GM23338 (cell line): ENCODE results near the gene DUSP5. TPM values are rescaled to one million over a fixed set of nuclear protein-coding genes. Genes with fewer than 3 reads are reported as not detected.
"Not testable (repeated sequence)": the region's sequence is repeated elsewhere in the genome, so short reads cannot be mapped to it uniquely, and the experiment has no call there.

Source experiments
- ATAC-seq: fragments of 200-7000 bp; cut with Tn5 transposase; 3 replicates; pipeline ENCODE4 v1.9.1; 2020
- DNase-seq: peaks from one replicate; pipeline ENCODE4 v3.0.0-alpha.2; 2015; ENCODE audit warnings: low spot score
- H2AFZ ChIP-seq: fragments of 200-600 bp; sonication (generic); 2 replicates; pipeline ENCODE4 v1.8.0; 2016; ENCODE audit warnings: antibody characterized with exemption, mild to moderate bottlenecking, moderate library complexity
- H3F3A ChIP-seq: fragments of 200-600 bp; sonication (generic); replicated peaks from 2 replicates; pipeline ENCODE4 v1.8.0; 2017; ENCODE audit warnings: antibody characterized with exemption, mixed run types, low read depth
- H3K27ac ChIP-seq: fragments of 200-600 bp; sonication (generic); 2 replicates; pipeline ENCODE4 v1.6.1; 2016; ENCODE audit warnings: low read depth
- H3K27me3 ChIP-seq: fragments of 200-600 bp; sonication (generic); 2 replicates; pipeline ENCODE4 v1.8.0; 2016; ENCODE audit warnings: mild to moderate bottlenecking, mixed run types, moderate library complexity; ENCODE audit not compliant: insufficient read depth
- H3K36me3 ChIP-seq: fragments of 200-600 bp; sonication (generic); 2 replicates; pipeline ENCODE4 v1.8.0; 2016; ENCODE audit warnings: mild to moderate bottlenecking; ENCODE audit not compliant: insufficient read depth
- H3K4me1 ChIP-seq: fragments of 200-600 bp; sonication (generic); 2 replicates; pipeline ENCODE4 v1.8.0; 2016; ENCODE audit warnings: mild to moderate bottlenecking, moderate library complexity; ENCODE audit not compliant: insufficient read depth
- H3K4me2 ChIP-seq: fragments of 200-600 bp; sonication (generic); 2 replicates; pipeline ENCODE4 v1.7.1; 2017; ENCODE audit warnings: mixed run types
- H3K4me3 ChIP-seq: fragments of 200-600 bp; sonication (generic); 2 replicates; pipeline ENCODE4 v1.6.1; 2016; ENCODE audit warnings: mixed run types
- H3K79me2 ChIP-seq: fragments of 200-600 bp; sonication (generic); replicated peaks from 2 replicates; pipeline ENCODE4 v1.8.0; 2017; ENCODE audit warnings: mild to moderate bottlenecking; ENCODE audit not compliant: insufficient read depth
- H3K9me2 ChIP-seq: fragments of 200-600 bp; sonication (generic); 2 replicates; pipeline ENCODE4 v1.8.0; 2017; ENCODE audit not compliant: insufficient read depth
- H4K20me1 ChIP-seq: fragments of 200-600 bp; sonication (generic); replicated peaks from 2 replicates; pipeline ENCODE4 v1.8.0; 2017; ENCODE audit warnings: mild to moderate bottlenecking; ENCODE audit not compliant: insufficient read depth
- H3K27ac Mint-ChIP-seq: 2 replicates; pipeline ENCODE4 v1.8.0; 2020; ENCODE audit warnings: inconsistent platforms, mild to moderate bottlenecking, moderate library complexity, mixed read lengths
- H3K27me3 Mint-ChIP-seq: 3 replicates; pipeline ENCODE4 v1.8.0; 2022; ENCODE audit warnings: low read depth, mild to moderate bottlenecking, moderate library complexity, mixed read lengths, inconsistent platforms; ENCODE audit not compliant: insufficient read depth, poor library complexity
- H3K36me3 Mint-ChIP-seq: 3 replicates; pipeline ENCODE4 v1.8.0; 2021; ENCODE audit warnings: low read depth, mild to moderate bottlenecking, inconsistent platforms, moderate library complexity, mixed read lengths
- H3K4me1 Mint-ChIP-seq: 3 replicates; pipeline ENCODE4 v1.8.0; 2020; ENCODE audit warnings: mild to moderate bottlenecking, inconsistent platforms, mixed read lengths
- H3K4me3 Mint-ChIP-seq: 3 replicates; pipeline ENCODE4 v1.8.0; 2021; ENCODE audit warnings: moderate library complexity, mild to moderate bottlenecking, inconsistent platforms, mixed read lengths
- H3K9me3 Mint-ChIP-seq: 3 replicates; pipeline ENCODE4 v1.8.0; 2020; ENCODE audit warnings: moderate library complexity, mild to moderate bottlenecking, inconsistent platforms, mixed read lengths
- ETS1 ChIP-seq: IDR thresholded peaks from 2 replicates; pipeline ENCODE4 v1.6.1; 2016; ENCODE audit warnings: antibody characterized with exemption
- EZH2phosphoT487 ChIP-seq: fragments of 200-600 bp; sonication (generic); IDR thresholded peaks from one replicate; pipeline ENCODE4 v1.8.1; 2018; ENCODE audit warnings: antibody characterized with exemption; ENCODE audit not compliant: unreplicated experiment
- JUNB ChIP-seq: IDR thresholded peaks from one replicate; pipeline ENCODE4 v1.6.1; 2016; ENCODE audit warnings: antibody characterized with exemption; ENCODE audit not compliant: unreplicated experiment
- NANOG ChIP-seq: IDR thresholded peaks from 2 replicates; pipeline ENCODE4 v1.6.1; 2016; ENCODE audit warnings: antibody characterized with exemption, borderline replicate concordance
- ZNF114 ChIP-seq: fragments of 250-450 bp; sonication (Bioruptor Pico); IDR thresholded peaks from 2 replicates; pipeline ENCODE4 v1.5.0; 2020; ENCODE audit warnings: mild to moderate bottlenecking, moderate library complexity
- ZNF462 ChIP-seq: fragments of 250-450 bp; sonication (Bioruptor Pico); IDR thresholded peaks from 2 replicates; pipeline ENCODE4 v1.5.0; 2020; ENCODE audit warnings: mild to moderate bottlenecking, moderate library complexity
- polyA plus RNA-seq: library from polyadenylated mRNA; unstranded; fragments of >200 nt; fragmentation: Nextera tagmentation; extraction: Ambion mirVana; gene quantifications from 2 replicates; pipeline ENCODE4 v1.2.1, GENCODE V29; 2016
- total RNA-seq: library from RNA; depleted of rRNA; stranded (reverse); fragments of >200 nt; shearing (Covaris generic); gene quantifications from 2 replicates; pipeline ENCODE4 v1.2.3, GENCODE V29; 2014
- TF ChIP-seq, protein P1 (sequence below): IDR thresholded peaks from one replicate; pipeline ENCODE4 v1.6.1; 2018; ENCODE audit warnings: antibody characterized with exemption; ENCODE audit not compliant: unreplicated experiment

DUSP5 gene
- total and polyA plus RNA-seq, 2 experiments from 2014 or later = 10.8 to 35.9 TPM

GRCh38 chr10:110462166-110463095 is 35.3 kb upstream of the DUSP5 start:
- no peaks in the 10 kb centered on the region for H4K20me1 ChIP-seq
- ATAC-seq (no peak; the same call in 2 of the 3 replicates), DNase-seq (no peak)
- Mint-ChIP-seq H3K36me3 (no peaks in the 10 kb centered on the region), H3K27ac (no peak overlapping the region), H3K9me3 (no peaks in the 10 kb centered on the region), H3K4me1 (peaks cover 13% of the 10 kb centered on the region), H3K4me3 (no peak overlapping the region), H3K27me3 (peaks cover 4% of the 10 kb centered on the region)
- no peak for TF ChIP-seq JUNB
- no peak for TF ChIP-seq NANOG
- TF ChIP-seq, protein P1, sequence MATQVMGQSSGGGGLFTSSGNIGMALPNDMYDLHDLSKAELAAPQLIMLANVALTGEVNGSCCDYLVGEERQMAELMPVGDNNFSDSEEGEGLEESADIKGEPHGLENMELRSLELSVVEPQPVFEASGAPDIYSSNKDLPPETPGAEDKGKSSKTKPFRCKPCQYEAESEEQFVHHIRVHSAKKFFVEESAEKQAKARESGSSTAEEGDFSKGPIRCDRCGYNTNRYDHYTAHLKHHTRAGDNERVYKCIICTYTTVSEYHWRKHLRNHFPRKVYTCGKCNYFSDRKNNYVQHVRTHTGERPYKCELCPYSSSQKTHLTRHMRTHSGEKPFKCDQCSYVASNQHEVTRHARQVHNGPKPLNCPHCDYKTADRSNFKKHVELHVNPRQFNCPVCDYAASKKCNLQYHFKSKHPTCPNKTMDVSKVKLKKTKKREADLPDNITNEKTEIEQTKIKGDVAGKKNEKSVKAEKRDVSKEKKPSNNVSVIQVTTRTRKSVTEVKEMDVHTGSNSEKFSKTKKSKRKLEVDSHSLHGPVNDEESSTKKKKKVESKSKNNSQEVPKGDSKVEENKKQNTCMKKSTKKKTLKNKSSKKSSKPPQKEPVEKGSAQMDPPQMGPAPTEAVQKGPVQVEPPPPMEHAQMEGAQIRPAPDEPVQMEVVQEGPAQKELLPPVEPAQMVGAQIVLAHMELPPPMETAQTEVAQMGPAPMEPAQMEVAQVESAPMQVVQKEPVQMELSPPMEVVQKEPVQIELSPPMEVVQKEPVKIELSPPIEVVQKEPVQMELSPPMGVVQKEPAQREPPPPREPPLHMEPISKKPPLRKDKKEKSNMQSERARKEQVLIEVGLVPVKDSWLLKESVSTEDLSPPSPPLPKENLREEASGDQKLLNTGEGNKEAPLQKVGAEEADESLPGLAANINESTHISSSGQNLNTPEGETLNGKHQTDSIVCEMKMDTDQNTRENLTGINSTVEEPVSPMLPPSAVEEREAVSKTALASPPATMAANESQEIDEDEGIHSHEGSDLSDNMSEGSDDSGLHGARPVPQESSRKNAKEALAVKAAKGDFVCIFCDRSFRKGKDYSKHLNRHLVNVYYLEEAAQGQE = no peak
- no peak for TF ChIP-seq EZH2phosphoT487
- TF ChIP-seq ZNF114 (CRISPR knock-in tag) = no peak
- TF ChIP-seq ZNF462 (CRISPR knock-in tag) = no peak
- TF ChIP-seq ETS1 = no peak
- H3K4me1 ChIP-seq = peaks cover 5% of the 10 kb centered on the region; the same call in 1 of the 2 replicates
- no peaks in the 10 kb centered on the region for H3K27me3 ChIP-seq
- no peaks in the 10 kb centered on the region for H3K79me2 ChIP-seq
- peak overlapping the region; percentile 78 for H2AFZ ChIP-seq
- H3K36me3 ChIP-seq = no peaks in the 10 kb centered on the region
- H3K9me2 ChIP-seq = no peaks in the 10 kb centered on the region
- no peak overlapping the region for H3K27ac ChIP-seq
- no peaks in the 10 kb centered on the region for H3F3A ChIP-seq
- no peak overlapping the region for H3K4me2 ChIP-seq
- no peak overlapping the region for H3K4me3 ChIP-seq

DNA sequence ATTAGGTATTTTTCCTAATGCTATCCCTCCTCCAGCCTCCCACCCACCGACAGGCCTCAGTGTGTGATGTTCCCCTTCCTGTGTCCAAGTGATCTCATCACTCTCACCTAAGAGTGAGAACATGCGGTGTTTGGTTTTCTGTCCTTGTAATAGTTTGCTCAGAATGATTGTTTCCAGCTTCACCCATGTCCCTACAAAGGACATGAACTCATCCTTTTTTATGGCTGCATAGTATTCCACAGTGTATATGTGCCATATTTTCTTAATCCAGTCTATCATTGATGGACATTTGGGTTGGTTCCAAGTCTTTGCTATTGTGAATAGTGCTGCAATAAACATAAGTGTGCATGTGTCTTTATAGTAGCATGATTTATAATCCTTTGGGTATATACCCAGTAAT is 29.4 kb upstream of the DUSP5 start:
- not testable (repeated sequence) for H3K4me3 ChIP-seq, H3K27me3 ChIP-seq, H3K36me3 Mint-ChIP-seq, H3K27me3 Mint-ChIP-seq, H3F3A ChIP-seq, H4K20me1 ChIP-seq, H3K27ac ChIP-seq, H3K4me3 Mint-ChIP-seq, DNase-seq, H3K4me1 ChIP-seq, H2AFZ ChIP-seq, H3K27ac Mint-ChIP-seq, H3K36me3 ChIP-seq, H3K79me2 ChIP-seq, ATAC-seq, H3K4me1 Mint-ChIP-seq, H3K9me2 ChIP-seq, H3K4me2 ChIP-seq
- peaks cover 11% of the 10 kb centered on the region for H3K9me3 Mint-ChIP-seq
